Fibroblast of lung (primary cell): ENCODE results near the gene TMEM212.

Experiments
- EZH2 ChIP-seq: IDR thresholded peaks from 2 replicates; pipeline ENCODE4 v1.5.1; 2012; ENCODE audit warnings: low read length, control low read depth, mild to moderate bottlenecking; ENCODE audit errors: missing control alignments
- TF ChIP-seq, protein P1 (sequence below), 2 donors: IDR thresholded peaks in 1 of 2; conservative IDR thresholded peaks in 1 of 2; 1 replicate in 1 of 2; 2 replicates in 1 of 2; pipeline ENCODE4 v1.5.1; 2011 to 2012; ENCODE audit warnings: low read length in 2 of 2, control low read depth in 1 of 2, inconsistent platforms in 1 of 2, low read depth in 1 of 2, mild to moderate bottlenecking in 1 of 2

DNA sequence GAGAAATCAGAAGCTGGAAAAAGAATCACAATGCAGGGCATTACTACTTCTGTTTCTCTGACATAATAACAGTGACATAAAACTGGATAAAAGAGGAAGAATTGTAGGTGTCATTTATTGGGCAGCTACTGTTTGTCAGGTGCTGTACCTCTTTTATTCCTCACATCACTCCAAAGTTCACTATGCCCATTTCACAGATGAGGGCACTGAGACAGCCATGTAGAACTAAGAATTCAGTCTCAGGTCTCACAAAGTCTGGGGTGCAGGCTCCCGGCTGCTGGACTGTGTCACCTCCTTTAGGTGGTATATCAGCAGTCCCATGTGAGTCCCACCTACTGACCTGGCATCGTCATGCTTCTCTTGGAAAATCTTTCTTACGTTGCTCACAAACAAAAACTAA lies 20.8 kb downstream of the TMEM212 start:
- TF ChIP-seq, protein P1, sequence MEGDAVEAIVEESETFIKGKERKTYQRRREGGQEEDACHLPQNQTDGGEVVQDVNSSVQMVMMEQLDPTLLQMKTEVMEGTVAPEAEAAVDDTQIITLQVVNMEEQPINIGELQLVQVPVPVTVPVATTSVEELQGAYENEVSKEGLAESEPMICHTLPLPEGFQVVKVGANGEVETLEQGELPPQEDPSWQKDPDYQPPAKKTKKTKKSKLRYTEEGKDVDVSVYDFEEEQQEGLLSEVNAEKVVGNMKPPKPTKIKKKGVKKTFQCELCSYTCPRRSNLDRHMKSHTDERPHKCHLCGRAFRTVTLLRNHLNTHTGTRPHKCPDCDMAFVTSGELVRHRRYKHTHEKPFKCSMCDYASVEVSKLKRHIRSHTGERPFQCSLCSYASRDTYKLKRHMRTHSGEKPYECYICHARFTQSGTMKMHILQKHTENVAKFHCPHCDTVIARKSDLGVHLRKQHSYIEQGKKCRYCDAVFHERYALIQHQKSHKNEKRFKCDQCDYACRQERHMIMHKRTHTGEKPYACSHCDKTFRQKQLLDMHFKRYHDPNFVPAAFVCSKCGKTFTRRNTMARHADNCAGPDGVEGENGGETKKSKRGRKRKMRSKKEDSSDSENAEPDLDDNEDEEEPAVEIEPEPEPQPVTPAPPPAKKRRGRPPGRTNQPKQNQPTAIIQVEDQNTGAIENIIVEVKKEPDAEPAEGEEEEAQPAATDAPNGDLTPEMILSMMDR (conservative IDR thresholded peaks at IDR 0.05 in 1 of 2, IDR thresholded peaks at IDR 0.05 in 1 of 2; ENCODE audit: low read depth in 1 of 2, low read length in 2 of 2), result no peak
- TF ChIP-seq EZH2, result no peak
